GM12872 (cell line): ENCODE results near the gene MAMDC4.

Experiments
- CTCF ChIP-seq: IDR thresholded peaks from 3 replicates; pipeline ENCODE4 v1.5.1; 2011; ENCODE audit warnings: low read depth, mild to moderate bottlenecking, low read length, moderate library complexity; ENCODE audit not compliant: insufficient read depth

MAMDC4 gene

DNA sequence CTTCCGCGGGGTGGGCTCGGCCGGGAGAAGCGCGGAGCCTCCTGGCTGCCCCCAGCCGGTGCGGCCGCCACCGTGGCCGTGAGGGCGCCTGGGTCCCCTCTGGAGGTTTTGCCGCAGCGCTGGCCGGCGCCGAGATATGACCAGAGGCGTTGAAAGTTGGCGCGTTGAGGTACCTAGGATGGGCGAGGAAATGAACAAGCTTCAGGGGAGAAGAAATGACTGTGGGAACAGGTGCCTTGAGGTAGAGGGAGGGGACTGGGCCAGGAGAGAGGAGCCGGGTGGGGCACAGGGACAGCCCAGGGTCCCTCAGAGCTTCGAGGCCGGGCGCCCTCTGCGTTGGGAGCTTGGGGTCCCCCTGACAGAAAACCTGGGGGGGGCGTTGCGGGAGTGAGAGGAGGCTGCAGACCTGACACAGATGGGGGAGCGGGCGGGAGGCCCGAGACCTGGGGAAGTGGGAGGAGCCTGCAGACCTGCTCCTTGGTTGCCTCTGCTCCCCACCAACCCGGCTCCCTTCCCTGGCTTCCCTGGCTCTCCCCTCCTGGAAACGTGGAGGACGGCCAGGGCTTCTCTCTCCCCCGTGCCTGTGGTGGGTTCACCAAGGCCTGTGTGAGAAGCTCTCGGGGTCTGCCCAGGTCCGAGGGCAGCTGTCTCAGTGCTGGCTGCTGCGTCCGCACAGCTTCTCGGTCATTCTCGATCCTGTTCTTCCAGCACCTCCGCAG lies 30.2 kb upstream of the MAMDC4 start:
- TF ChIP-seq CTCF = no peak

GRCh38 chr9:136823136-136824046 lies 28.8 kb upstream of the MAMDC4 start:
- TF ChIP-seq CTCF = no peak

GRCh38 chr9:136824496-136825225 lies 27.5 kb upstream of the MAMDC4 start:
- TF ChIP-seq CTCF = no peak

DNA sequence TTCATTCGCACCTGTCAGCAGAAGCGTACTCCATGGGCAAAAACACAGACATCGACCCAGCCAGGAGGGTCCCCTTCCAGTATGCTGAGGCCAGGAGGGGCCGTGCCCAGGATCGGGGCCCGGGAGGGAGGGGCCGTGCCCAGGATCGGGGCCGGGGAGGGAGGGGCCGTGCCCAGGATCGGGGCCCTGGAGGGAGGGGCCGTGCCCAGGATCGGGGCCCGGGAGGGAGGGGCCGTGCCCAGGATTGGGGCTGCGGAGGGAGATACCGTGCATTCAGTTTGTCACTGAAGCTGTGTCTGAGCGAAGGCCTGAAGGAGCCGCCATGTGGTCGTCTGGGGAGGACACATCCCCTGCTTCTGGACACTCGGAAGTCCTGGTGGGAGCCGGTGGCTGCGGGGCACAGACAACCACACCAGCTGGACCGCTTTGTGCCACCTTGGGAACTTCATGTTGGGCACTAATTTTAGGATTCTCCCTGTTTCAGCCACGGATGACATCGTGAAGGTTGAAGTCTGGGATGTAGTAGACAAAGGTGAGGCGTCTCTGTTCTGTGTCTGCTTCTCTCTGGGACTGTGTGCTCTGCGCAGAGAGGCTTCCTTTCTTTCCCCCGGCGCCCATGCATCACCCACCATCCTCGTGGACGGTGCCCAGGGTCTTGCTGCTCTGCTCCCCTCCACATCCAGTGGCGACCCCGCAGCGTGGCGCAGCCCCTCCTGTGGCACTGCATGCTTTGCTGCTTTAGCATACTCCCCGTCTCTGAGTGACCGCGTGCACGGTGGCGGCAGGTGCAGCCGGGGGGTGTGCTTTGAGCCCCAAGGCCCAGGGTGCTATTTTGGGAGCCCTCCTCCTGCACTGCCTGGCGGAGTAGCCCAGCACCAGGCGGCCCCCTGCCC lies 26.6 kb upstream of the MAMDC4 start:
- no peak for TF ChIP-seq CTCF

DNA sequence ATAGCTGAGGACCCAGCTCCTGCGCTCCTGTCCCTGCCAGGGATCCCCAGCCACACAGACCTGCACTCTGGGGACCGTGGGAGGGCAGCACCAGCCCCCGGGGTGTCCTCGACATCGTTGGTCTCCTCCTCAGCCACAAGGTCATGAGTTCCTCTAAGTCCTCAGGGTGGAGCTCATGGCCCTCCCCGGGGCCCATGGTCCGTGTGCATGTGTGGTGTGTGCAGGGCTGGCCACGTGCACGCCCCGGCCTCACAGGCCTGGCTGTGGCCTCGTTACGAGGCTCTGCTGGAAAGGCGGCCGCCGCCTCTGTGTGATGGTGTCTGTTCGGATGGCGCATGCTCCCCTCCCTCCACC lies 26.0 kb upstream of the MAMDC4 start:
- TF ChIP-seq CTCF = no peak

DNA sequence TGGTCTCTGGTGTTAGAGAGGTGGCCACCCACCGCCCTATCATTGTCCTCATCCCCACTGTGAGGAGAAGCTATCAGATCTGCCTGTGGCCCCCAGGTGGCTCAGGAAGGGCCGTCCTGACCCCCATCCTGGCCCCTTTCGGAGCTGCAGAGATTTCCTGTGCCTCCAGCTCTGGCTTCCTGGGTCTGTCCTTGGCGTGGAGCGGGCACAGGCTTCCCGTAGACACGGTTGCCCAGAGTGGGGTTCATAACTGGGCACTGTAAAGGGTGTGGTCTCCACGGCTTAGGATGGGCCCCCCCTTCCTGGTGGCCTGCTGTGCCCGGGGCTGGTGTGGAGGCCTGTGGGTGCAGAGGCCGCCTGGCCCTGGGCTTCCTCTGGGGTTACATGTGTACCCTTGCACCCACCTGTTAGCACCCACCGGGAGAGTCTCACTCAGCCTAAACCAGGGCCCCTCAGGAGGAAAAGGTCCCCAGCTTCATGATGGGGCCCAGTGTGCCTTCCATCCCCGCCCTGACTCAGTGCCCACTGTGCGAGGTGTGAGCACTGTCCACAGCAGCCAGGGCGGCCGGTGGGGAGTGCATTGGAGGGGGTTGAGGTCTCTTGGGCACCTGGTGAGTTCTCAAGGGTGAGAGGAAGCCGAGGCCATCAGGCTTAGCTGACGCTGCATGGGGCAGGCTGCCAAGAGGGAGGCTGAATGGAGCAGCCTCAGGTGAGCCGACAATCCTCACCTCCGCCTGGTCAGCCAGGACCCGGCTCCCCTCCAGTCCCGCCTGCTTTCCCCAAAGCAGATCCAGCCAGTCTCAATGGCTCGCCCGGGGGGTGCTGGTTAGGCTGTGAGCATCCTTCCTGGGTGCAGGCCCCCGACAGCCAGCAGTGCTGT lies 25.2 kb upstream of the MAMDC4 start:
- TF ChIP-seq CTCF = no peak
